Naive B cell (primary cell): Measurements from ENCODE around the gene SYT8. TPM values are rescaled to one million over a fixed set of nuclear protein-coding genes. Genes with fewer than 3 reads are reported as not detected.
"Not testable (repeated sequence)": the region's sequence is repeated elsewhere in the genome, so short reads cannot be mapped to it uniquely, and the experiment has no call there.

Source experiments
- ATAC-seq, 2 donors: fragments of 150-1000 bp; cut with Tn5 transposase; 2 replicates each; pipeline ENCODE4 v1.10.0; 2021; ENCODE audit warnings: low read depth in 2 of 2, mild to moderate bottlenecking in 2 of 2, moderate library complexity in 2 of 2
- DNase-seq: peaks from one replicate; pipeline ENCODE4 v3.0.0; 2022
- H3K27ac Mint-ChIP-seq, 6 donors: one replicate each; pipeline ENCODE4 v1.8.0; 2020 to 2022; ENCODE audit warnings: mild to moderate bottlenecking in 6 of 6, mixed read lengths in 6 of 6, moderate library complexity in 5 of 6, inconsistent platforms in 2 of 6
- H3K27me3 Mint-ChIP-seq, 3 donors: one replicate each; pipeline ENCODE4 v1.8.0; 2021 to 2022; ENCODE audit warnings: mixed read lengths in 3 of 3, mild to moderate bottlenecking in 1 of 3
- H3K36me3 Mint-ChIP-seq, 2 donors: one replicate each; pipeline ENCODE4 v1.8.0; 2020 to 2022; ENCODE audit warnings: mixed read lengths in 2 of 2, inconsistent platforms in 1 of 2, mild to moderate bottlenecking in 1 of 2
- H3K4me1 Mint-ChIP-seq, 3 donors: one replicate each; pipeline ENCODE4 v1.8.0; 2020 to 2022; ENCODE audit warnings: mixed read lengths in 3 of 3, inconsistent platforms in 1 of 3, mild to moderate bottlenecking in 1 of 3, moderate library complexity in 1 of 3
- H3K4me3 Mint-ChIP-seq, 8 donors: one replicate each; pipeline ENCODE4 v1.8.0; 2020 to 2022; ENCODE audit warnings: mild to moderate bottlenecking in 8 of 8, mixed read lengths in 8 of 8, moderate library complexity in 8 of 8, inconsistent platforms in 2 of 8
- H3K9me3 Mint-ChIP-seq, 7 donors: one replicate each; pipeline ENCODE4 v1.8.0; 2020 to 2022; ENCODE audit warnings: mixed read lengths in 7 of 7, mild to moderate bottlenecking in 5 of 7, inconsistent platforms in 2 of 7, moderate library complexity in 1 of 7
- polyA plus RNA-seq, 6 donors: library from polyadenylated mRNA; unstranded; fragments of 300-500 nt; fragmentation: Illumina TruSeq; gene quantifications; one replicate each; pipeline ENCODE4 v1.2.3, GENCODE V29; 2021; ENCODE audit warnings: low read depth in 6 of 6

Gene SYT8
- polyA plus RNA-seq, 6 donors from 2014 or later: not detected

DNA sequence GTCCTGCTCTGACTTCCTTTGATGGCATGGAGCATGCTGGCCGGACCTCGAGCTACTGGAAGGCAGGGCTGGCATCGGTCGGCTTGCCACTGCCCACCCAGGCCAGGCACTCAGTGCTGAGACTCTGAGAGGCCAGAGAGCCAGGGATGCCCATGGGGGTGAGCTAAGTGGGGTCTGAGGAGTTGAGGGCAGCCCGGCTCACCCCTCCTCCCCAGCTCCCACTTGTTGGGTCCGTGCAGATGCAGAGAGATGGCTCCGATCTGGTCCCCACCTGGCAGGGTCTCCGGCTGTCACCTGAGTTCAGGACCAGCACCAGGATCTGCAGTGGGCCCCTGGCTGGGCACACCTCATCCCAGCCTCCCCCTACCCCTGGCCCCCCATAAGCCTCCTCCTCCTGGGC is 31.4 kb downstream of the SYT8 start:
- Mint-ChIP-seq H3K9me3 (no peaks in the 10 kb centered on the region), H3K4me1 (peaks cover 47 to 75% (median 61%) of the 10 kb centered on the region in 3 donors), H3K27me3 (no peaks in the 10 kb centered on the region), H3K27ac (peak overlapping the region in 1 of 6 donors; percentile 57), H3K4me3 (peak overlapping the region in 1 of 8 donors; percentile 16), H3K36me3 (peaks cover 0 to 8% of the 10 kb centered on the region in 2 donors)
- DNase-seq (no peak), ATAC-seq (no peak)

DNA sequence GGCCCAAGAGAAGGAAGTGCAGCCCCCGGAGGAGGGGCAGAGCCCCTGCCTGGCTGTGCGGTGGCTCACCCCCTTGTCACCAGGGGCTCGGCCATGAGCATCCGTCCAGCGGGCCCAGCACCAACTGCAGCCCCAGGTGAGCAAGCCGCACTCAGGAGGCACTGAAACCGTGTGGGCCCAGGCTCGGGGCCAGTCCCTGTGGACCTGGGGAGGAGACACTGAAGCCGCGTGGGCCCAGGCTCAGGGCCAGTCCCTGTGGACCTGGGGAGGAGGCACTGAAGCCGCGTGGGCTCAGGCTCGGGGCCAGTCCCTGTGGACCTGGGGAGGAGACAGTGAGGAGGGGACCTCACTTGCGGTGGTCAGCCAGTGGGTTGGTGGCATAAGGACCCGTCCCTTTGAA is 32.0 kb downstream of the SYT8 start:
- Mint-ChIP-seq H3K27me3 (no peaks in the 10 kb centered on the region), H3K4me1 (peaks cover 51 to 81% (median 63%) of the 10 kb centered on the region in 3 donors), H3K27ac (peak overlapping the region in 1 of 6 donors; percentile 20), H3K4me3 (no peak overlapping the region), H3K9me3 (no peaks in the 10 kb centered on the region), H3K36me3 (peaks cover 0 to 8% of the 10 kb centered on the region in 2 donors)
- no peak for ATAC-seq
- no peak for DNase-seq

DNA sequence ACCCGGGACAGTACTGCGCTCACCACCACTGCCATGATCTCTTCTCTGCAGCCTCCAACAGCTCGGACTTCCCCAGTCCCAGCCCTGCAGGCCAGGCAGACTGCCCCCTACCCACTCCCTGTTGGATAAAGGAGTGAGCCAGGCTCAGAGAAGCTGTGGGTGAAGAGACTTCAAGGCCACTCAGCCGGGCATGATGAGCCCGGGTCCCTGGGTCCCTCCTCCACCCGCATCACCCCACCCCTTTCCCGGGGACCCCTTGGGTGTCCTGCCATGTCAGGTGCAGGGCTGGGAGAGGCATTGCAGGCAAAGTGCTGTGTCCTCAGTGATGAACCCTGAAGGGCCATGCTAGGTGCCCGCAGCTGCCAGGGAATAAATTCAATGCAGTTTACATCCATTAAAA is 32.6 kb downstream of the SYT8 start:
- no peak for ATAC-seq
- no peaks in the 10 kb centered on the region for H3K27me3 Mint-ChIP-seq
- no peak for DNase-seq
- H3K4me3 Mint-ChIP-seq: no peak overlapping the region
- peaks cover 0 to 8% of the 10 kb centered on the region in 2 donors for H3K36me3 Mint-ChIP-seq
- no peaks in the 10 kb centered on the region for H3K9me3 Mint-ChIP-seq
- H3K4me1 Mint-ChIP-seq: peaks cover 56 to 87% (median 66%) of the 10 kb centered on the region in 3 donors
- H3K27ac Mint-ChIP-seq: peak overlapping the region in 1 of 6 donors; percentile 39

DNA sequence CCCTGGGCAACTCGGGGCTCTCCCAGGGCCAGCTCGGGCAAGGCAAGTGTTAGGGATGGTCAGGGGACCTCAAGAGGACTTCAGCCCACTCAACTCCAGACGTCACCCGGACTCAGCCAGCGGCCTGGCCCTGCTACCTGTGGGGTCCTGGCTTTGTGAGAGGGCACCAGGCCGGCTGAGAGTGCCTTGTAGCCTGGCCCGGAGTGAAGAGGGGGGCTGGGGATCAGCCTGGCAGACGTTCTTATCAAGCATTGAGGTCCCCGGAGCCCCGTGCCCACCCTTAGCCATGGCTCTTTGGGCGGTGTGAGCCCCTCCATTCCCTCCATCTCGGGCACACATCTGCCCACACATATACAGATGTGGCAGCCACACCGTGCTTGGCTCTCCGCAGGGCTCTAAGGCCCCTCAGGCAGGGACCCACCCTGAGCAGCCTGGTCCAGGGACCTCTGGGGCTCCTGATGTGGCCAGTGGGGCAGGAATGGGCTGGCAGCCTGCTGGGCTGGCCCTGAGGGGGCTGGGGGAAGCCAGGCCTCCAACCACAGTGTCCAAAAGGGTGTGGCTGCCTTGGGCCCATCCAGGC is 33.4 kb downstream of the SYT8 start:
- Mint-ChIP-seq H3K4me1 (peaks cover 61 to 86% (median 65%) of the 10 kb centered on the region in 3 donors), H3K27ac (peak overlapping the region in 1 of 6 donors; percentile 39), H3K4me3 (peak overlapping the region in 2 of 8 donors; percentile 11 to 44), H3K9me3 (no peaks in the 10 kb centered on the region), H3K27me3 (no peaks in the 10 kb centered on the region), H3K36me3 (peaks cover 0 to 8% of the 10 kb centered on the region in 2 donors)
- DNase-seq: no peak
- ATAC-seq: no peak

DNA sequence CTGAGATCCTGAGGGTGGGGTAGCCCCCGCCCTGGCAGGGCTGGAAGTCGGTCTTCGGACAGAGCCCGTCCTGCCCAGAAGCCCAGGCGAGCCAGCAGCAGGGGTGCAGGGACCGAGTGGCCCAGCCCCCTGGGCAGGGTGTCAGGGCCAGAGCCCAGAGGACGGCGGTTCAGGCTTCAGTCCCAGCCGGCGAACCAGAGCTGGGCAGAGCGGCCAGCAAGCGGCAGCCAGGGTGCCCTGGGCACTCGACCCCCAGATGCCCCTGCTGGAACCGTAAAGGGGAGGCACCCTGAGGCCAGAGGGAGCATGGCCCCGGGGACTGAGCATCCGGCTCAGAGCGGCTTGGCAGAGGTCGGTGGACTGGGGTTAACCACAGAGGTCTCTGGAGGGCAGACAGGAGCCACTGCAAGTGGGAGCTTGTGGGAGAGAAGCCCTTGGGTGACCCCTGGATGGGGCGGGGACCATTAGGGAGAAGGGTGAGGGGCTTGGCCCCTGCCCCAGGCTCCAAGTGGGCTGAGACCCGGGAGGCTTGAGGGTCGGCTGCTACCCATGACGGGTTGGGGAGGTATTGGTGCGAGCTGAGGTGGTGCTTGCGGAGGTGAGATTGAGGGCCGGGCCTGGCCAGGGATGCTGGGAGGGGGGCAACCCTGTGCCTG is 34.0 kb downstream of the SYT8 start:
- peaks cover 60 to 83% (median 68%) of the 10 kb centered on the region in 3 donors for H3K4me1 Mint-ChIP-seq
- H3K27ac Mint-ChIP-seq: peak overlapping the region in 4 of 6 donors; percentile 32 to 74 (median 64)
- no peak for ATAC-seq
- peaks cover 0 to 8% of the 10 kb centered on the region in 2 donors for H3K36me3 Mint-ChIP-seq
- no peaks in the 10 kb centered on the region for H3K9me3 Mint-ChIP-seq
- H3K4me3 Mint-ChIP-seq: peak overlapping the region in 3 of 8 donors; percentile 29 to 82 (median 30)
- no peak for DNase-seq
- H3K27me3 Mint-ChIP-seq: no peaks in the 10 kb centered on the region

DNA sequence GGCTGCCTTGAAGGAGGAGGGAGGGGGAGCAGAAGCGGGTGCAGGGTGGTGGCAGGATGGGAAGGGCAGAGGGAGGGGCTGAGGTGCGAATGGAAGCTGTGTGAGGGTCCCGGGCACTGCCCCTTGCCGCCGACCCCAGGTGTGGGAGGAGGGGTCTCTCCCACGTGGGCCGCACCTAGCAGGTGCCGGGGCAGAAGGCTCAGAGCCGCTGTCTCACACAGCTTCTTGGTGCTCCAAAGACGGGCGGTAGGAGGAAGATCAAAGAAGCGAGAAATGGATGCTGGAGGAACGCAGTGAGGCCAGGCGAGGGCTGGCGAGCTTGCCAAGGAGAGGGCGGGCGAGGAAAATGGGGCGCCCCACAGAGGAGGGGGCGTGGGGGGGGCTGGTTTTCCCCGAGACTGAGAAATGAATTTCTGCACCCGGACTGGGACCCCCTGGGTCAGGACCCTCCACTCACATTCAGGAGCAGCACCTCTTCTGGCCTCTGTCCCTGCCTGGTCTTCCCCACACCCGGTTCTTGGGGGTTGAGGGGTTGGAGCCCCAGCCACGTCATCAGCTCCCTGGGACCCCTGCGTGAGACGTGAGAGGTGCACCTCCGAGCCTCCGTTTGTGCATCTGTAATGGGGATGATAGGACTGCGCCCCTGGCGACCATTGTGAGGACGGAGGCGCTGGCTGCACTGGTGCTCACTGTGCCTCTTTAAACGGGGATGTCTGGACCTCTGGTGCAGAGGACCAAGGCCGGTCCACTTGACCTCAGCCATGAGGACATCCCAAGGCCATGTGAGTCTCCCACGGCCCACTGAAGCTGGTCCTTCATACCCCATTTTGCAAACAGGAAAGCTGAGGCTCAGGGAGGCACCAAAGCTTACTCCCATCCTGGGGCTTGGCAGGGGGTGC is 34.9 kb downstream of the SYT8 start:
- Mint-ChIP-seq H3K4me1 (peaks cover 52 to 77% (median 58%) of the 10 kb centered on the region in 3 donors), H3K9me3 (no peaks in the 10 kb centered on the region), H3K27me3 (no peaks in the 10 kb centered on the region), H3K27ac (peak overlapping the region in 3 of 6 donors; percentile 69 to 74 (median 70)), H3K4me3 (peak overlapping the region in 4 of 8 donors; percentile 42 to 59 (median 46)), H3K36me3 (peaks cover 0 to 8% of the 10 kb centered on the region in 2 donors)
- DNase-seq: no peak
- no peak for ATAC-seq

DNA sequence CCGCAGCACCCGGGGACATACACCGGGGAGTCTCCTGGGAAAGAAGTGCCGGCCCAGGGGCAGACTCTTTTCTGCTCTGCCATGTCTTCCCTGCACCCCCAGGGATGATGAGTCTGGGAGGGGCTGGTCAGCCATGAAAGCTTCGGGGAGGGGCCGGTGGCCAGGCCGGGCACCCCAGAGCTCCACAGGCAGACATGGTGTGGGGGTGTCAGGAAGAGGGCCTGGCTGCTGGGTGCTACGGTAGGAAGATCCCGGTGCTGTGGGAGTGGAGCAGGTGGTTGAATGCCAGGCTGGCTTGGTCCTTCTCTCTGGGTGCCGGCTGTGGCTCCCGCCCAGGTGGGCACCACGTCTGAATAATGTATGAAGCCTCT is 35.5 kb downstream of the SYT8 start:
- Mint-ChIP-seq H3K36me3 (peaks cover 0 to 8% of the 10 kb centered on the region in 2 donors), H3K27me3 (no peaks in the 10 kb centered on the region), H3K9me3 (no peaks in the 10 kb centered on the region), H3K4me3 (peak overlapping the region in 3 of 8 donors; percentile 6 to 45 (median 16)), H3K27ac (peak overlapping the region in 2 of 6 donors; percentile 56 to 78), H3K4me1 (peaks cover 51 to 70% (median 57%) of the 10 kb centered on the region in 3 donors)
- ATAC-seq (no peak), DNase-seq (no peak)

DNA sequence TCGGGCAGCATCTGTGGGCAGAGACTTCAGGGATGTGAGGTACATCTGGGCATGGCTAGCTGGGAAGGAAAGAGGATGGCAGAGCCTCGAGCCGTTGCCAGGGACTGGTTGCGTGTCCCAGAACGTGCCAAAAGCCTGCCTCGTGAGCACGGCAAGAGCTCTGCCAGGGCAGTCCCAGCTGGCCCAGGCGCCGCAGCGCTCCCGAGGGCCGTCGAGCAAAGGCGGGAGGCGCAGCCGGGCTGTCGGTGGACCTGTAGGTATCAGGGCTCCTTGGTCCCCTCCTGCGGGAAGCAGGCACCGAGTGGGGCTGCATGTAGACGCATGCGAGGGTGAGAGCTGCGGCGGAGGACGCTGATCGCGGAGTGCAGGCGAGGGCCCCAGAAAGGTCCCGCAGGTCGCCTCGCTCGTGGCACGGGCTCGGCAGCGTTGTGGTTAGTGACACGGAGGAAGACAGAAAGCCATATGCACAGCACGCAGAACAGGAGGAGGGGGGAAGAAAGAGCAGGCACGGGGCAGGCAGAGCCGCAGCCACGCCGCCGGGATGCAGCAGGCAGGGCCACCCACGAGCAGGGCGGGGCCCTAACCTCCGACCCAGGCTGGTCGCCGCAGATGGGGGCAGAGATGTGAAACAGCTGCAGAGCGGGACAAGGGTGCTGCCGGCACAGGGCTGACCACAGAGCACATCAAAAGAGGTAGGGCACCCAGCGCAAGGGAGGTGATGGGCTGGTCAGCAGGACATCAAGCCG is 36.1 kb downstream of the SYT8 start:
- H3K36me3 Mint-ChIP-seq: peaks cover 0 to 8% of the 10 kb centered on the region in 2 donors
- ATAC-seq: no peak

DNA sequence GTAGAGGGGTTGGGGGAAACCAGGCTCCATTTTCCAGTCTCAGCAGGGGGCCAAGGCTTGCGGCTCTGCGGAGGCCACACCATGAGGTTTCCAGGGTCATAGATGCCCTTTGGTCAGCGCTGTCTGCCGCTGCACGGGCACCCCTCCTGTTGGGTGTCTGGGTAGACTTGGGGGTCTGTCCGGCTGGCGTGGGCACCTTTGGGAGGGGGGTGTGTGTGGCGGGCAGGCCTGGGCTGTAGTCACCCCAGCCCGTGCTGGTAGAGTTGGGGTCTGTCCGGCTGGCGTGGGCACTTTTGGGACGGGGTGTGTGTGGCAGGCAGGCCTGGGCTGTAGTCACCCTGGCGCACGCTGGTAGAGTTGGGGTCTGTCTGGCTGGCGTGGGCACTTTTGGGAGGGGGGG is 36.7 kb downstream of the SYT8 start:
- Mint-ChIP-seq H3K4me3 (no peak overlapping the region), H3K9me3 (no peaks in the 10 kb centered on the region), H3K27ac (peak overlapping the region in 3 of 6 donors; percentile 67 to 89 (median 78)), H3K36me3 (peaks cover 0 to 8% of the 10 kb centered on the region in 2 donors), H3K27me3 (no peaks in the 10 kb centered on the region), H3K4me1 (peaks cover 44 to 64% (median 52%) of the 10 kb centered on the region in 3 donors)
- ATAC-seq (no peak), DNase-seq (no peak)

More for the DNA sequence above, 36.1 kb downstream of the SYT8 start:
- H3K4me3 Mint-ChIP-seq: peak overlapping the region in 4 of 8 donors; percentile 9 to 74 (median 30)
- peaks cover 47 to 64% (median 54%) of the 10 kb centered on the region in 3 donors for H3K4me1 Mint-ChIP-seq
- peak overlapping the region in 3 of 6 donors; percentile 67 to 89 (median 78) for H3K27ac Mint-ChIP-seq
- H3K27me3 Mint-ChIP-seq: no peaks in the 10 kb centered on the region
- no peaks in the 10 kb centered on the region for H3K9me3 Mint-ChIP-seq
- DNase-seq: no peak

DNA sequence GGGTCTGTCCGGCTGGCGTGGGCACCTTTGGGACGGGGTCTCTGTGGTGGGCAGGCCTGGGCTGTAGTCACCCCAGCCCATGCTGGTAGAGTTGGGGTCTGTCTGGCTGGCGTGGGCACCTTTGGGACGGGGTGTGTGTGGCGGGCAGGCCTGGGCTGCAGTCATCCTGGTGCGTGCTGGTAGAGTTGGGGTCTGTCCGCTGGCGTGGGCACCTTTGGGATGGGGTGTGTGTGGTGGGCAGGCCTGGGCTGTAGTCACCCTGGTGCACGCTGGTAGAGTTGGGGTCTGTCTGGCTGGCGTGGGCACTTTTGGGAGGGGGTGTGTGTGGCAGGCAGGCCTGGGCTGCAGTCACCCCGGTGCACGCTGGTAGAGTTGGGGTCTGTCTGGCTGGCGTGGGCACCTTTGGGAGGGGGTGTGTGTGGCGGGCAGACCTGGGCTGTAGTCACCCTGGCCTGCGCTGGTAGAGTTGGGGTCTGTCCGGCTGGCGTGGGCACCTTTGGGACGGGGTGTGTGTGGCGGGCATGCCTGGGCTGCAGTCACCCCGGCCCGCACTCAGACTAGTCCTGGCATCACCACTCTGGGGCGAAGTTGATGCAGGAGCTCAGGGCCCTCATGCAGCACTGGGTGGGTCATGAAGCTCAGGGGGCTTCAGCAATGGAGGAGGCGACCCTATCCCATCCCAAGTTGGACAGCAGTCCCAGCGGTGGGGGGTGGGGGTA is 37.6 kb downstream of the SYT8 start:
- Mint-ChIP-seq H3K4me3 (peak overlapping the region in 1 of 8 donors; percentile 15), H3K36me3 (peaks cover 0 to 8% of the 10 kb centered on the region in 2 donors), H3K27ac (peak overlapping the region in 4 of 6 donors; percentile 42 to 94 (median 77)), H3K4me1 (peaks cover 46 to 65% (median 53%) of the 10 kb centered on the region in 3 donors), H3K9me3 (no peaks in the 10 kb centered on the region), H3K27me3 (no peaks in the 10 kb centered on the region)
- ATAC-seq (no peak), DNase-seq (no peak)

DNA sequence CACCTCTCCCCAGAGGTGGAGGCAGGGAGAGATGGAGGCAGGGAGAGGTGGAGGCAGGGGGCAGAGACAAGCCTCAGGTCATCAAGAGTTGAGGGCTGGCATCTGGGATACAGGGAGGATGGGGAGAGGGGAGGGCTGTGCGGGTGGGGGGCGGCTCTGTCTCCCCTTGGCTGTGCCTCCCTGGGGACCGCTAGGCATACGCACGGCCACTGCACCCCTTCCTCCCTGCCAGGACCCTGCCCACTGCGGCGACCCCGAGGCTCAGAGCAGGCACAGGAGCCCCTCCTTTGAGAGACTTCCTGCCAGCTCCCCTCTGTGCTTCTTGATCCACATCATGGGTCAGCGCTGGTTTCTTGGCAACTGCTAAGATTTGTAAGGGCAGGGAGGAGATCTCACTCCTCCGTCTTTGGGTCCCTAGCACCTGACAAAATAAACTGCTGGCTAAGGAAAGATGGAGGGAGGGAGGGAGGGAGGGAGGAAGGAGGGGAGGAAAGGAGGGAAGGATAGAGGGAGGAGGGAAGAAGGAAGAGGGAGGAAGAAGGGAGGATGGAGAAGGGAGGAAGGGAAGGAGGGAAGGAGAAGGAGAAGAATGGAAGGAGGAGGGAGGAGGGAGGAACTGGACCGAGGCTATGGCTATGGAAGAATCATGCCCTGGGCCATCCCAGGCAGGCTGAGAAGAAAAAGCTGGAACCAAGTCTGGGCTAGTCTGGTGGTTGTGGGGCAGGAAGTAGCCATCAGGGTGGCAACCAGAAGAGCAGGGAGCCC is 38.4 kb downstream of the SYT8 start:
- no peak for DNase-seq
- H3K27me3 Mint-ChIP-seq: no peaks in the 10 kb centered on the region
- peak overlapping the region in 1 of 8 donors; percentile 23 for H3K4me3 Mint-ChIP-seq
- no peaks in the 10 kb centered on the region for H3K9me3 Mint-ChIP-seq
- H3K36me3 Mint-ChIP-seq: peaks cover 0 to 8% of the 10 kb centered on the region in 2 donors
- H3K4me1 Mint-ChIP-seq: peaks cover 50 to 65% (median 51%) of the 10 kb centered on the region in 3 donors
- peak overlapping the region in 3 of 6 donors; percentile 54 to 94 (median 78) for H3K27ac Mint-ChIP-seq
- no peak for ATAC-seq

DNA sequence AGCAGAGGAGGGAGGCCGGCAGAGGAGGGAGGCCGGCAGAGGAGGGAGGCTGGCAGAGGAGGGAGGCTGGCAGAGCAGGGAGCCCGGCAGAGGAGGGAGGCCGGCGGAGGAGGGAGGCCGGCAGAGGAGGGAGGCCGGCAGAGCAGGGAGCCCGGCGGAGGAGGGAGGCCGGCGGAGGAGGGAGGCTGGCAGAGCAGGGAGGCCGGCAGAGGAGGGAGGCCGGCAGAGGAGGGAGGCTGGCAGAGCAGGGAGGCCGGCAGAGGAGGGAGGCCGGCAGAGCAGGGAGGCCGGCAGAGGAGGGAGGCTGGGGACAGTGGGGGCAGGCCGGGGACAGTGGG is 39.0 kb downstream of the SYT8 start:
- ATAC-seq, DNase-seq, H3K9me3 Mint-ChIP-seq, H3K27me3 Mint-ChIP-seq, H3K36me3 Mint-ChIP-seq: not testable (repeated sequence)
- H3K4me1 Mint-ChIP-seq: peaks cover 48 to 65% (median 54%) of the 10 kb centered on the region in 3 donors
- peak overlapping the region in 1 of 6 donors; percentile 78 for H3K27ac Mint-ChIP-seq
- H3K4me3 Mint-ChIP-seq: peak overlapping the region in 1 of 8 donors; percentile 23
